Right kidney (tissue), 9 donors: ENCODE results near the gene AKAP3.

Source experiments
- DNase-seq: peaks from one replicate; pipeline ENCODE4 v3.0.0-alpha.2; 2016
- long read RNA-seq, 8 donors: transcript quantifications; one replicate each; lab custom pipeline, GENCODE V29; 2026

AKAP3 gene
- long read RNA-seq, donor 1, partial matches to known transcripts = 0 of 1 reads
- long read RNA-seq, donor 1, other reads (novel, unspliced or antisense) = 0 of 1 reads
- long read RNA-seq, donor 2, partial matches to known transcripts = 42 of 68 reads
- long read RNA-seq, donor 2, other reads (novel, unspliced or antisense) = 26 of 68 reads
- long read RNA-seq, donor 3, partial matches to known transcripts = 21 of 50 reads
- long read RNA-seq, donor 3, other reads (novel, unspliced or antisense) = 29 of 50 reads
- long read RNA-seq, donor 4 = 0 reads
- long read RNA-seq, donor 5 = 0 reads
- long read RNA-seq, donor 6 = 0 reads
- long read RNA-seq, donor 7 = 0 reads
- long read RNA-seq, donor 8, partial matches to known transcripts = 56 of 120 reads
- long read RNA-seq, donor 8, other reads (novel, unspliced or antisense) = 64 of 120 reads

DNA sequence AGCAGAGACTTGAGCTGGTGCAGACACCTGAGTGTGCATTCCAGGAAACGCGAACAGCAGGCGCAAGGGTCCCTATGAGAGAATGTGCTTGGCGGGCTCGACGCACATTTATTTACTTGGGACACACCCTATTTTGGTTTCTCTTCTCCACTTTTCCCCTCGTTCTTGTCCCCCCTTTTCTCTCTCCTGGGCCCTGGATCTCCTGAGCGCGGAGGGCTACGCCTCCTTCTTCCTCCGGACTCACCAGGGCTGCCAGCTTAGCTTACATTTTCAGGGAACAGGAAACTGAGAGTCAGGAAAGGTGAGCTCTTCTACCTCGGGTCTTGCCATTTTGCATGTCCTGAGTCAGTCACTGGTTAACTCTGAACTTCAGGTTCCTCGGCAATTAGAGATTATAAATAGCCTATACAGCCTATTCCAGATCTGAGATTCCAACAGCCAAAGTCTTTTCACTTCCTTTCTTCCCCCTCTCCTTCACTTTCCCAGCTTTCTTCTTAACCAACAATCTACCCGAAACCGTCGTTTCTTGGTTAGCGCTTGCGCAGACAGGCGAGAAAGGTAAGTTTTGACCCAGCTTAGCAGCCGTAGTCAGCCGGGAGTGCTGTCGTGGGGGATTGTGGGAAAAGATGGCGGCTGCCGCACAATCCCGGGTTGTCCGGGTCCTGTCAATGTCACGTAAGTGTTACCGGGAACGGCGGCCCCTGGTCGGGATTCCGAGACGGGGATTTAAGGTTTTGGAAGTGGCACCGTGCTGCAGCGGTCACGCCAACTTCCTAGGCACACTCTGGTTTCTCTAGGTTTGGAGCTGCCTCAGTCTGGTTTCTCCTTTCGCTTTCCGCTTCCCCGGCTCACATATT, at the start of gene AKAP3, which contains the start of gene NDUFA9:
Gene AKAP3, minus strand, starts transcription at position 551 of the 857 bp plus-strand sequence. CDS start 10,855 bp downstream, outside the sequence.
Gene NDUFA9, plus strand, starts transcription at position 614 of the 857 bp plus-strand sequence. Its CDS starts 13 bp downstream, at position 627.
- DNase-seq = peak; percentile 89

DNA sequence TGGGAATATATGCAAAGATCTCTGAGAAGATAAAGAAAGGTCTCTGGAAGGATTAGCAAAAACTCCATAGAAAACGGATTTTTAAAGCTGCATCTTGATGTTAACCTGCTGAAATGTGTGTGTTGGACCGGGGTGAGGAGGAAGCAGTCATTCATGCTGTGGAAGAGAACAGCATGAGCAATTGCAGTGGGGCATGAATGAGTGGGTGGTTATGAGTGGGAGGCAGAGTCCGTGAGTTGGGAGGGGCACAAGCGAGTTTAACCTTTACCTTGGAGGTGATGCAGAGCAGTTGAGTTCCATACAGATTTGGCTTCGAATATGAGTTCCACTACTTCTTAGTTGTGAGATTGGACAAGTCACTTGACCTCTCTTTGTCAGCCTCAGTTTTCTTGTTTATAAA, 41.9 kb upstream of the AKAP3 start:
- no peak for DNase-seq

DNA sequence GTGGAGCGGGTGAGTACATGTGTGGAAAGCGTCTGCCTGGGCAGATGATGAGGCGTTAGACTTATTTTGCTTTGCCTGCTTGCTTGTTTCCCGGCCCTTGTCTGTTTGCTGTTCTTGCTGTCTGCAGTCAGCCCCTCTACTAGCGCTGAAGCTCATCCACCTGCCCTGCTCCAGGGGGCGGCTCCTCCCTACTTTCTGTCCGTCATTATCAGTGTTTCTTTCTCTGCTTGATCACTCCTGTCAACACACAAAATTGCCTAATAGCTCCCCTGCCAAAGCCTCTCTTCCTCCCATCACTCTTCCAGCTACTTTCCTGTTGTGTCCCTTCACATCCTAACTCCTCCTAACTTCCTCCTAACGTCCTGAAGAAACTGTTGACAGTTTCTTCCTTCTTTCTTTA, 36.5 kb upstream of the AKAP3 start:
- no peak for DNase-seq

DNA sequence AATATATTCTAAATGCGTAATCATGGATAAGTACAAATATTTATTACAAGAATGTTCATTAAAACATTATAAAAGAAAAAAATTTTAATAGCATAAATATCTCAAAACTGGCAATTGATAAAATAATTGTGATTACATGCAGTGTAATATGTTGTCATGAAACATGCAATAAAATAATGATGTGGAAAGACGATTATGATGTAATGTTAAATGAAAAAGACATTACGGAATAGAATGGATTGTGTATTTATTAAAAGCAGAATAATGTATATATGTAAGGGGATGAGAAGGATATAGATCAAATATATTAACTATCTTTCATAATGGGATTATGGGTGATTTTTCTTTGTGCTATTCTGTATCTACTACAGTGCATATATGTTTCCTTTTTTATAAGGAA, 32.9 kb upstream of the AKAP3 start:
- no peak for DNase-seq

DNA sequence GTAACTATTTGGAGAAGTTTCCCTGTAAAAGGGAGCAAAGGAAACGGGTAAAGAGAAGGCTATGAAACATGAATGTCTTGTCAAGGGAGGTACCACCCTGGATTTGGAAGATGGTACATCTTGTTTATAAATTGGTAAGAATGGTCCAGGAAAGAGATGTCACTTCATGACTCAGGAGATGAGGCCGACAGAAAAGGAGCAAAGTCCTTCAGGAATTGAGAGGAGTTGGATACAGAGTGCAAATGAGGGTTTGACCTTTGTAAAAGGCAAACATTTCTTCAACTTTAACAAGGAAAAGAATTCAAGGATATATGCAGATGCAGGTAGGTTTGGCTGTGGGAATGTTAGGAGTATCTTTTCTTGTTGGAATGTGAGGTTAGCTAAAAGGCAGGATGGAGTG, 30.9 kb upstream of the AKAP3 start:
- no peak for DNase-seq

DNA sequence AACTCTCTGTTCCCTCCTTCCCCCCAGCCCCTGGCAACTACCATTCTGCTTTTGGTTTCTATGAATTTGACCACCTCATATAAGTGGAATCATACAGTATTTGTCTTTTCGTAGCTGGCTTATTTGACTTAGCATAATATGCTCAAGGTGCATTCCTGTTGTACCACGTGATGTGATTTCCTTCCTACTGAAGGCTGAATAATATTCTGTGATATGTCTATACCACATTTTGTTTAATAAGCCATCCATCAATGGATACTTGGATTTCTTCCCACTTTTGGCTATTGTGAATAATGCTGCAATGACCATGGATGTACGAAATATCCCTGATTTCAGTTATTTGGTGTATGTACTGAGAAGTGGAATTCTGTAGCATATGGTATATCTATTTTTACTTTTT, 16.4 kb upstream of the AKAP3 start:
- DNase-seq = no peak

DNA sequence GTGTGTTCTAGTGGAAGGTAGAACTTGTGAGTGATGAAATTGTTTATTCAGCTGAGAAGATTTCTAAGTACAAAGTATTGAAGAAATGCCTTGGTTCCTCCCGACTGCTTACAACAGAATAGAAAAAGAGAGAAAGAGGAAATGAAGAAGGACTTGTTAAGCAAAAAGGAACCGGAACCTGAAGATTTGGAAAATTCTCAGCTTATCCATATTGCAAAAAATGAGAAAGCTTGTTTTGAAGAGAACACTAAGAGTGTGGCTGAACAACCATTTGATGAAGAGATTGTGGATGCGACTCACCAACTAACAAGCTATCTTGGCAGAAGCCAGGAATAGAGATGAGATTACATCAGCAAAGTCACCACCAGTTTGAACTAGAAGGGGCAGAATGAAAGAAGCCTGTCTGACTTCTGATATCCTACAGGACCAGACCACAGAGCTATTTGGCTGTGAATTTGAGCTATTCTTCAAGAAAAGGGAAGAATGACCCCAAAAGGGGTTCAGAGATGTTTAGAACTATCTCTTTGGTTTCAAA, 15.2 kb upstream of the AKAP3 start:
- no peak for DNase-seq

DNA sequence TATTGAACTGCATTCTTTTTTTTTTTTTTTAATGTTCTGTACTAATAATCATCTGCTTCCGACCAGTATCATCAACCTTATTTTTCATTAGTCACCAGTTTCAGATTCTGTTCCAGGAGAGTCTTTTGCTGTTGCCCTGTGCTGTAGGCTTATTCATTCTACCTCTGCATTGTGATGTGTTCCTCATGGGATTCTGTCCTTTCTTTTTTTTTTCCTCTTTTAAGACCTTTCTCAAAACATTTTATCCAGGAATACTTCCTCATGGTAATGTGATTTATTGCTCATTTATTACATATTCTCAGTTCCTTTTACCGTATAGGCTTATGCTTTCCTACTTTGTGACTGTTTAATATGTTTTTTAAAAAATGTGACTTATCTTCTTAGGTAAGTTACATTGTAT, 4.8 kb upstream of the AKAP3 start:
- DNase-seq = no peak

DNA sequence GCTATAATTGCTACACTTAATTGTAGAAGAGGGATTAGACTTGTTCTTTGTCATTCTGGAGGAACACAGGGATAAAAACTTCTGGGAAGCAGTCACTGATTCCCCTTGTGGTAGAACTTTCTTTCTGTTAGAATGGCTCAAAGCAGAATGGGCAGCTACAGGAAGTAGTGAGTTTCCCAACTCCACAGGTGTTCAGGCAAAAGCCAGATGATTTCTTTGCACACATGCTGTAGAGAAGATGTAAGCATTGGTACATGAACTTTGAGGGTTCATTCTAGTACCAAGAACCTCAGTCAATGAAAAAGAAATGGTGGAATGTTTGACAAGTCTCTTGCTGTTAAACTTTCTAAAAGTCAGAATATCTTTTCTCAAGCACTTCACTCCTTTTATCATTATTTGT, 4.4 kb upstream of the AKAP3 start:
- DNase-seq = no peak

DNA sequence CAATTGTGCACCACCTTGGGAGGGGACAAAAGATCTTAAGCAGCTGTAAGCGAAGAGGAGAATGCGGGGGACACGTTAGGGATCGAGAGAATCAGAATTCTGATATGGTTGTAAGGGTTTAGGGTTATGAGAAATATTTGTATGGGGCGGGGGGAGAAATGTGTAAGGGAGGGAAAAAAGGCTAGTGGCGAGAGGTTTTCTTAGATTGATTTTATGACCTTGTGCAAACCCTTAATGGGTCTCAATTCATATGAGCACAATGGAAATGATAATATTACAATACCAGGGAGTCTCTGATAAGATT, 459 bp upstream of the AKAP3 start:
- DNase-seq = no peak

DNA sequence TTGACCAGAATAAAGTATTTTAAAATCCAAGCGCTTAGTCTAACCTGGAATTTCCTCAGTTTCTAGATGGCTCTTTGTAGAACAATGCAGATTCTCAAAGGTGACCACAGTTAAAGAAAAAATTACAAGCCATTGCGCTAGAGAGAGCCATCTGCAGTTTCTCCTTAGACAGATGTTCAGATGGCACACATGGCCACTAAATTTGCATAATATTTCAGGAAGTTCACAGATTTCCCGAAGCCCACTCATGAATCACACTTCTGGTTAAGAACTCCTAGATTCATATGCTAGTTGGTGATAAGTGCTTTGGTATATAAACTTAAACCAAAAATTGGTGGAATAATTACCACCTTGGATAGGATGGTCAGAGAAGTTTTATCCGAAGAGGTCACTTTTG, 749 bp downstream of the AKAP3 start:
- DNase-seq = no peak

DNA sequence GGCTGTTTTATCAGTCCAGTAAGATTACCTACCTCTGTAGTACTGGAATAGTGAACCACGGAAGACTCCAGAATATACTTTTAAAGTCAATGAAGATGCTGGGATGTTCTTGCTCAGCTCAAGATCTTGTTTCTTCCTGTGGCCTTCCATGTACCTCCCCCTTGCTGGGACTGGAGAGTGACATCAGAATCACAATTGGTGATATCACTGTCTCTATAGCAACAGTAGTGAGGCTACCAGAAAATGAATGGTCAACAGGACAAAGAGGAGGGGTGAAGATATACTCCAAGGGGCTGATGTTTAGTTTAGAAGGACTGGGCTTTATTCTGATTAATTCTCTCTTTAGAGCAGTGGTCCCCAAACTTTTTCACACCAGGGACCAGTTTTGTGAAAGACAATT, 3.8 kb downstream of the AKAP3 start:
- no peak for DNase-seq

DNA sequence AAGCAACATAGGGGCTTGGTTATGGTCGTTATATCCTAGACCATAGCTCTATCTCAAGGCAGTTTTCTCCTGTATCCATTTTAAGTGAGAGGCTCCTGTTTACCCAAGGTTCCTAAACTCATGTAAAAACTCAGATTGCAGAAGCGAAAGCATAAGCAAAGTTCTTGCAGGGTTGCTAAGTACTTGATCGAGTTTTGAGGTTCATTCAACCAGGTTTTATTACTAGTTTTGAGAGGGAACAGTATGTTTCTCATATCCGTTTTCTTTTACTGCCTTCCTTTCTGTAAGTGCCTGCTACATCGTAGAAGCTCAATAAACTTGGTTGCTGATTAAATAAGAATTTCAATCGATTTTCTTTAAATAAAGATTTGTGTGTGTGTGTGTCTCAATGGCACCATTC, 5.1 kb downstream of the AKAP3 start:
- DNase-seq = no peak

DNA sequence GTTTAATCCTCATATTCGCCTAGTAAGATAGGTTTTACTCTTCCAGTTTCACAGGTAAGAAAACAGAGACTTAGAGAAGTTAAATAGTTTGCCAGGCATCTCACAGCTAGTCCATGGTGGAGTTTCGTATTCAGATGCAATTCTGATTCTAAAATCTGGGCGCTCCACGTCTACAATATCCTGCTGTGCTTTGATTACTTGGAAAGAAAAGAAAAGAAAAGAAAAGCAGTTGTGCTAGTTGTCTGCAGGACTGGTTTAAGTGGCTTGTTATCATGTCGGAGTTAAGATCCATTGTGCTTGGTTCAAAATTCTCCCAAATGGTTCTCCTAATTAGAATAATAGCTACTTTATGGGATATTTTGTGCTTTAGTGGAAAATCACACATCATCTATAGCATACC, 18.6 kb downstream of the AKAP3 start:
- DNase-seq = no peak

DNA sequence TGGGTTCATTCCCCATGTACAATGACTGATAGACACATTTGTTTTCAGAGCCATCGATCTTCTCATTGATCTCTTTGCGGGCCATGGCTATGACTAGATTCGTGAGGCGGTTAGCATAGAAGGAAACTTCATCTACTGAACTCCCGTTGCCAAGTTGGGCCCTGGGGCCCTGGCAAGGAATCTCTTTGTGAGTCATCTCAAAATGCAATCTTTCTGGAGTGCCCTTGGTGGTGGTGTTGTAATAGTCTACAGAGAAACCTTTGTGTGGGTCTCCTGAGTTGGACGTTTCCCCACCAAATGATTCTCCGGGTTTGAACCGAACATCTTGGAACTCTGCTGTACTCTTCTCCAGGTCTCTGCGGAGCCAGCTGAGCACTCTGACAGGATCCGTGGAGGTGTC, 20.4 kb downstream of the AKAP3 start:
- DNase-seq = no peak

DNA sequence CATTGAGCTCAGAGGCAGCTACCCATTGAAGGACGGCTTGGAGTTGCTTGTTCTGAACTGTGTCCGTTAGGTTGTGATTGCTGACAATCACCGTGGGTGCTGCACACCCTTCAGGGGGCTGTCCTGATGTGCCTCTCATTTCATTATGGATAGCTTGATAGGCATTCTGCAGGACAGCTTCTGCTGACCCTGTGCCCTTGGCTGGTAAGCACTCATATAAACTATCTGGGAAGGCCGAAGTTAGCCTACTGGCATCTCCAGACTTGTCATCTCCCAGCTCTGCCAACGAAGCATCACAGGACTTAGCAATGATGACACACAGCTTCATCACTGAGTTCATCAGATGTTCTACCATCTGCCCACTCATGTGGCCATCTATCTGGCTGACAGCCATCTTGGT, 22.3 kb downstream of the AKAP3 start:
- DNase-seq = no peak

DNA sequence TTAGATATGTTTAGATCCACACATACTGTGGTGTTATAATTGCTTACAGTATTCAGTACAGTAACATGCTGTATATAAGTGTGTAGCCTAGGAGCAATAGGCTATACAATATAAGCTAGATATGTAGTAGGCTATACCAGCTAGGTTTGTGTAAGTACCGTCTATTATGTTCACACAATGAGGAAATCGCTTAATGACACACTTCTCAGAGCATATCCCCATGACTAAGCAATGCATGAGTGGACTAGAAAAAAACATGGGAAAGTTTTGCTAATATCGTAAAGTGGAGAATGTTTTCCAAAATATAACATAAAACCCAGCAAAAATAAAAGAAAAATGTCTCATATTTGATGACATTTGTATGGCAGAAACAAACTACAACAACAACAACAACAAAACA, 27.3 kb downstream of the AKAP3 start:
- DNase-seq = no peak

DNA sequence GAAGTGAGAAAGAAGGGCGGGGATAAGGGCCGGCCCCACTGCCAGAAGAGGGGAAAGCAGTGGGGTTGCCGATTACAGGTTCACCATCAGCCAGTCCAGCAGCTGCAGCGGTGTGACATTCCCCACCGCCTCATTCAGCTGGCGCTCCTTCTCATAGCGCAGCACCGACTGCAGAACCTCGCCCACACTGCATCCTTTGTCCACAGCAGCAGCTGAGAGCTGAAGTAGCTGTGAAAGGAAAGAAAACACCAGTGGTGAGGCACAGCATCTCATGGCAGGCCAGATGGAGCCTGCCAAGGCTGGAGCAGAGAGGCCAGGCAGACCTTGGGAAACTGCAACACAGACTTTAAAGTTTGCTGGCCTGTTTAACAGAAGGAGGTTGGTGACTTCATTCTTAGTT, 33.2 kb downstream of the AKAP3 start:
- DNase-seq = no peak

DNA sequence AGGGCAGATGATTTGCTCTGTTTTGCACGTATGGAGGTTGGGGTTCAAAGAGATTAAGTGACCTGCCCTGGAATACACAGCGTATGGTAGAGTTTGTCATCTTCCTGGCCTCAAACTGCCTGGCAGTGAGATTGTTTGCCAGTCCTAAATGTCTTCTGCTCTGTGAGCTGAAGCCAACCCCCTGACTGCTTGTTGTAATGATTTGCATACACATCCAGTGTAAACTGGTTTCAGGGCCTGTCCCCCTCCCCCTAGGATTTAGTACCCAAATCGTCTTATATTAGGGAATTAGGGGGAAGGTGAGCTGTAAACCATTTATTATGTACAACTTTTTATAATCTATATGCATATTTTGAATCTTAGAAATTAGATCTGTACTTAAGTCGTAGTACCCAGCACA, 38.4 kb downstream of the AKAP3 start:
- no peak for DNase-seq

DNA sequence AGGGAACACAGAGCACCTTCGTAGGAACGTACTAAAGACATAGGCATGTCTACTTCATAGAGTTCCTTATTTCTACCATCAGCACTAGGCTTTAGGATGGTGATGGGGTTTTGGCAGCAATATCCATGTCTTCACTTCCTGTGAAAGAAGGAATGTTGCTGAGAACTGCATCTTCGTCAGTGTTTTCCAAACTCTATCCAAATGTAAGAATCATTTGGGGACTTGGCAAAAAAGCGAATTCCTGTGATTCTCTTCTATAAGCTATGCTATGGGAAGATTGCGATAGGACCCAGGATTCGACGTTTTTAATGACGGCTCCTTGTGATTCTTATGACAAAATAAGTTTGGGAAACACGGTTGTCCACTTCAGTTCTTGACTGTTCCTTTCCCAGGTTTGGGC, 39.8 kb downstream of the AKAP3 start:
- DNase-seq = no peak

DNA sequence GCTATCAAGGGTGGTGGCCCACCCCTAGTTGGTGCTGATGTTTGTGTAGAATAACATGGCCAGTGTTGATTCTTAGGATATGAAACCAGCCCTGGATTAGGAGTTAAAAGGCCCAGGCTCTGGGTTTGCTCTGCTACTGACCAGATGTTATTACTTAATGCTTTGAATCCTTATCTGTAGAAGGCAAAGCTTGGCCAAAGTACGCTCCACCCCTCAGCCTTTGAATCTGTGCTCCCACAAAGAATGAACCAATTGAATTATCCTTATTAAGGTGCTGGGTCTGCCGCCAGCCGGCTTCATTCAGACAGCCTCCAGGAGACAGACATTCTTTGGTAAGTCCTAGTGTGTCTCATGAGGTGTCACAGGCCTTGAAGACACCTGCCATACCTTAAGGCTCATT, 41.8 kb downstream of the AKAP3 start:
- DNase-seq = no peak

DNA sequence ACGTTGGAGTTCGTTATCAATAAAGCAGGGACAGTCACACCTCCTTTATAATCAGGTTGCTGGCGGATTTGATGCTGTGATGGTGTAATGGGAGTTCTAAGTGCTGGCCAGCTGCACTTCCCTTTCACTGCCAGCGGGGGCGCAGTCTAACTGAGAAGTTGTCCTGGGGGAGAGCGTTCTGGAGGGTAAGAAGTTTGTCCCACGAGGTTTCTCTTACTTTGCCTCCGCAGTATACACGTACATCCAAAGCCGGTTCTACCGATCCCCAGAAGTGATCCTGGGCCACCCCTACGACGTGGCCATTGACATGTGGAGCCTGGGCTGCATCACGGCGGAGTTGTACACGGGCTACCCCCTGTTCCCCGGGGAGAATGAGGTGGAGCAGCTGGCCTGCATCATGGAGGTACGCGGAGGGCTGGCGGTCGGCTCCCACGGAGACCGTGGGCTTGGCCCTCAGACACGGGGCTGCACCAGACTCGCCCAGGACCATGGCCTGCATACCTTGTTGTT, 44.1 kb downstream of the AKAP3 start:
- DNase-seq = peak; percentile 86

DNA sequence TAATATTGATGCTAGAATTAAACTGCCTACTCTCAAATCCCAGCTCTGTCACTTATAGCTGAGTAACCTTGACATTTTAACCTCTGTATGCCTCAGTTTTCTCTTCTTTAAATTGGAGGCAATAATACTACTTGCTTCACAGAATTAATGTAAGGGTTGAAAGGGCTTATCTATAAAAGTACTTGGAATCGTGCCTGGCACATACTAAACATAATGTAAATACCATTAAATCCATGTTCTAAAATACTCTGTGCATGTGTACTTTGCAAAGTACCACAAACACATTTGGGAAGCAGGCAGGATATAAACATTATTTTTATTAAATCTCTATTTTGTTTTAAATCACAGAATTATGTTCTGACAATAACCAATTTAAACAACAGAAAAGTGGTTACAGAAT, 44.9 kb downstream of the AKAP3 start:
- no peak for DNase-seq
